A673 (cell line): ENCODE data around the gene INPP5B. TPM values are rescaled to one million over a fixed set of nuclear protein-coding genes. Genes with fewer than 3 reads are reported as not detected.

ENCODE experiments used
- BruUV-seq: library from RNA; stranded (reverse); fragments of 400-500 nt; replicated peaks from 2 replicates; lab custom pipeline; 2021; lab: Mats Ljungman, UMichigan
- CTCF ChIA-PET: fragments of 300-600 bp; sonication (Branson Sonifier 250); formaldehyde crosslinking; loops from one replicate; lab custom pipeline; 2022; ENCODE audit warnings: antibody characterized with exemption; lab: Charles Lee
- POLR2A ChIA-PET: fragments of 300-600 bp; sonication (Branson Sonifier 250); formaldehyde crosslinking; loops from one replicate; lab custom pipeline; 2022; ENCODE audit warnings: antibody characterized with exemption; ENCODE audit not compliant: low non-redundant PET; lab: Charles Lee
- DNase-seq: peaks from one replicate; pipeline ENCODE4 v3.0.0-alpha.2; 2015; ENCODE audit warnings: low spot score
- H3K27ac ChIP-seq: fragments of 200-600 bp; sonication (generic); 2 replicates; pipeline ENCODE4 v1.5.1; 2016; ENCODE audit warnings: mixed run types, low read depth, mild to moderate bottlenecking, mixed read lengths, antibody characterized with exemption, low read length; ENCODE audit not compliant: poor library complexity, severe bottlenecking
- H3K27me3 ChIP-seq: fragments of 200-600 bp; sonication (generic); replicated peaks from 2 replicates; pipeline ENCODE4 v1.6.1; 2017; ENCODE audit warnings: mixed run types, low read depth, mild to moderate bottlenecking, mixed read lengths, antibody characterized with exemption, low read length; ENCODE audit not compliant: insufficient read depth, poor library complexity
- H3K36me3 ChIP-seq: fragments of 200-600 bp; sonication (generic); 2 replicates; pipeline ENCODE4 v1.6.1; 2016; ENCODE audit warnings: mixed run types, mild to moderate bottlenecking, mixed read lengths, antibody characterized with exemption, low read length; ENCODE audit not compliant: insufficient read depth, poor library complexity, severe bottlenecking
- H3K4me1 ChIP-seq: fragments of 200-600 bp; sonication (generic); 2 replicates; pipeline ENCODE4 v1.6.1; 2017; ENCODE audit warnings: mixed run types, mild to moderate bottlenecking, mixed read lengths, antibody characterized with exemption, low read length; ENCODE audit not compliant: insufficient read depth, poor library complexity, severe bottlenecking
- H3K4me3 ChIP-seq: fragments of 200-600 bp; sonication (generic); 2 replicates; pipeline ENCODE4 v1.5.1; 2016; ENCODE audit warnings: low read depth, mixed run types, mild to moderate bottlenecking, mixed read lengths, low read length; ENCODE audit not compliant: poor library complexity, severe bottlenecking
- H3K9me3 ChIP-seq: fragments of 200-600 bp; sonication (generic); 2 replicates; pipeline ENCODE4 v1.6.1; 2016; ENCODE audit warnings: mixed run types, low read depth, mild to moderate bottlenecking, mixed read lengths, antibody characterized with exemption, low read length; ENCODE audit not compliant: poor library complexity, severe bottlenecking
- EZH2 ChIP-seq: fragments of 200-600 bp; sonication (generic); IDR thresholded peaks from 2 replicates; pipeline ENCODE4 v1.6.1; 2017; ENCODE audit warnings: borderline replicate concordance, low read depth, mild to moderate bottlenecking, mixed read lengths, antibody characterized with exemption, low read length; ENCODE audit not compliant: poor library complexity, severe bottlenecking
- intact Hi-C: fragments of 100-400 bp; cut with micrococcal nuclease; formaldehyde crosslinking; loops from one replicate; pipeline ENCODE4 v1.10.0; 2022; ENCODE audit not compliant: unreplicated experiment
- total RNA-seq: library from RNA; stranded (reverse); gene quantifications from 2 replicates; pipeline ENCODE4 v1.2.3, GENCODE V29; 2021
- TF ChIP-seq, protein P1 (sequence below): fragments of 300-800, 200-600 bp; sonication (generic); conservative IDR thresholded peaks from 2 replicates; pipeline ENCODE4 v1.5.1; 2017; ENCODE audit warnings: low read depth, mild to moderate bottlenecking, antibody characterized with exemption, low read length, moderate library complexity, mixed read lengths

Gene INPP5B
- total RNA-seq, 1 experiment from 2014 or later = 15.6 TPM

GRCh38 chr1:37954316-37954971 lies 7.6 kb upstream of the INPP5B start:
- no peak for DNase-seq
- CTCF ChIA-PET = no interaction called here
- no peak for TF ChIP-seq EZH2
- TF ChIP-seq, protein P1, sequence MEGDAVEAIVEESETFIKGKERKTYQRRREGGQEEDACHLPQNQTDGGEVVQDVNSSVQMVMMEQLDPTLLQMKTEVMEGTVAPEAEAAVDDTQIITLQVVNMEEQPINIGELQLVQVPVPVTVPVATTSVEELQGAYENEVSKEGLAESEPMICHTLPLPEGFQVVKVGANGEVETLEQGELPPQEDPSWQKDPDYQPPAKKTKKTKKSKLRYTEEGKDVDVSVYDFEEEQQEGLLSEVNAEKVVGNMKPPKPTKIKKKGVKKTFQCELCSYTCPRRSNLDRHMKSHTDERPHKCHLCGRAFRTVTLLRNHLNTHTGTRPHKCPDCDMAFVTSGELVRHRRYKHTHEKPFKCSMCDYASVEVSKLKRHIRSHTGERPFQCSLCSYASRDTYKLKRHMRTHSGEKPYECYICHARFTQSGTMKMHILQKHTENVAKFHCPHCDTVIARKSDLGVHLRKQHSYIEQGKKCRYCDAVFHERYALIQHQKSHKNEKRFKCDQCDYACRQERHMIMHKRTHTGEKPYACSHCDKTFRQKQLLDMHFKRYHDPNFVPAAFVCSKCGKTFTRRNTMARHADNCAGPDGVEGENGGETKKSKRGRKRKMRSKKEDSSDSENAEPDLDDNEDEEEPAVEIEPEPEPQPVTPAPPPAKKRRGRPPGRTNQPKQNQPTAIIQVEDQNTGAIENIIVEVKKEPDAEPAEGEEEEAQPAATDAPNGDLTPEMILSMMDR = no peak

DNA sequence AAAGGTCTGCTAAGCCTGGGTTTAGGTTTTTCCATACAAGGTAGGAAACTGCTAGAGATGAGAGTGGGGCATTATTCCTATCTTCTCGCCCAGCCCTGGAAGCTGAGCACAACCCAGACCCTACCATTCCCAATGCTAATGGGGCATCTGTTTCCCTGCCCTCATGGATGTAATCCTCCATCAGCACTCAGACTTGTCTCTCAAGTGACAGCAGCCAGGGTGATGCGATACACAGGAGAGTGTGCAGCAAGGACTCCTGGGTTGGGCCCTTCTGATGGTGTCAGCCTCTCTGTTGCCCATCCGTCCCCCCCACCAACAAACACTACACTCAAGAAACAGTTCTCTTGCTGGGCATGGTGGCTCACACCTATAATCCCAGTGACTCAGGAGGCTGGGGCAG lies 5.9 kb upstream of the INPP5B start:
- TF ChIP-seq, protein P1 = no peak
- no peak for TF ChIP-seq EZH2
- H3K36me3 ChIP-seq = peaks cover 8% of the 10 kb centered on the region
- intact Hi-C loops = no loop called here
- CTCF ChIA-PET = no interaction called here
- DNase-seq = no peak
- POLR2A ChIA-PET = no interaction called here
- no TSS peak for BruUV-seq
- H3K9me3 ChIP-seq = no peaks in the 10 kb centered on the region
- H3K27me3 ChIP-seq = no peaks in the 10 kb centered on the region
- H3K27ac ChIP-seq = no peak overlapping the region
- no peaks in the 10 kb centered on the region for H3K4me1 ChIP-seq
- H3K4me3 ChIP-seq = no peak overlapping the region

More at GRCh38 chr1:37954316-37954971, 7.6 kb upstream of the INPP5B start:
- H3K4me1 ChIP-seq = no peaks in the 10 kb centered on the region
- no peaks in the 10 kb centered on the region for H3K27me3 ChIP-seq
- no TSS peak for BruUV-seq
- H3K4me3 ChIP-seq = no peak overlapping the region
- no peak overlapping the region for H3K27ac ChIP-seq
- H3K9me3 ChIP-seq = no peaks in the 10 kb centered on the region
- H3K36me3 ChIP-seq = peaks cover 20% of the 10 kb centered on the region
- intact Hi-C loops = no loop called here
- POLR2A ChIA-PET = no interaction called here

GRCh38 chr1:37951783-37952624 lies 5.2 kb upstream of the INPP5B start:
- Histone ChIP-seq H3K36me3 (peaks cover 1% of the 10 kb centered on the region), H3K4me1 (no peaks in the 10 kb centered on the region), H3K9me3 (no peaks in the 10 kb centered on the region), H3K4me3 (no peak overlapping the region), H3K27ac (no peak overlapping the region), H3K27me3 (no peaks in the 10 kb centered on the region)
- no TSS peak for BruUV-seq
- CTCF ChIA-PET = no interaction called here
- TF ChIP-seq, protein P1 = no peak
- TF ChIP-seq EZH2 = no peak
- DNase-seq = no peak
- intact Hi-C loops = no loop called here
- POLR2A ChIA-PET = no interaction called here
